Trophoblast cell (in vitro differentiated cells and primary cell): Measurements from ENCODE around the gene PRR27.

ENCODE experiments used
- DNase-seq, 2 donors: peaks; one replicate each; pipeline ENCODE4 v3.0.0-alpha.2; 2016
- H2AFZ ChIP-seq: 2 replicates; pipeline ENCODE4 v1.6.1; 2013; ENCODE audit warnings: low read length, moderate library complexity, mild to moderate bottlenecking; ENCODE audit not compliant: insufficient read depth, poor library complexity
- H2AK5ac ChIP-seq: 2 replicates; pipeline ENCODE4 v1.6.1; 2013; ENCODE audit warnings: mild to moderate bottlenecking, low read length
- H2BK120ac ChIP-seq: 2 replicates; pipeline ENCODE4 v1.6.1; 2013; ENCODE audit warnings: low read length, mild to moderate bottlenecking, moderate library complexity; ENCODE audit not compliant: insufficient read depth, poor library complexity
- H2BK12ac ChIP-seq: 2 replicates; pipeline ENCODE4 v1.6.1; 2013; ENCODE audit warnings: mild to moderate bottlenecking, low read length, moderate library complexity
- H2BK5ac ChIP-seq: 2 replicates; pipeline ENCODE4 v1.6.1; 2013; ENCODE audit warnings: low read length, low read depth, moderate library complexity, mild to moderate bottlenecking; ENCODE audit not compliant: poor library complexity
- H3K14ac ChIP-seq: 2 replicates; pipeline ENCODE4 v1.6.1; 2013; ENCODE audit warnings: mild to moderate bottlenecking, low read length
- H3K18ac ChIP-seq: 2 replicates; pipeline ENCODE4 v1.6.1; 2013; ENCODE audit warnings: mild to moderate bottlenecking, low read length
- H3K23ac ChIP-seq: 2 replicates; pipeline ENCODE4 v1.6.1; 2013; ENCODE audit warnings: low read length
- H3K27ac ChIP-seq: 2 replicates; pipeline ENCODE4 v1.5.1; 2013; ENCODE audit warnings: low read depth, mild to moderate bottlenecking, inconsistent platforms, low read length, moderate library complexity
- H3K27me3 ChIP-seq: 2 replicates; pipeline ENCODE4 v1.6.1; 2013; ENCODE audit warnings: inconsistent platforms, mild to moderate bottlenecking, low read length, moderate library complexity; ENCODE audit not compliant: insufficient read depth
- H3K36me3 ChIP-seq, 2 experiments: 1 replicate in 1 of 2; 2 replicates in 1 of 2; pipeline ENCODE4 v1.6.1; 2013; ENCODE audit warnings: low read length in 2 of 2, mild to moderate bottlenecking in 2 of 2, moderate library complexity in 1 of 2; ENCODE audit not compliant: insufficient read depth in 2 of 2, control insufficient read depth in 1 of 2
- H3K4ac ChIP-seq: 2 replicates; pipeline ENCODE4 v1.6.1; 2013; ENCODE audit warnings: low read depth, mild to moderate bottlenecking, low read length, moderate library complexity
- H3K4me1 ChIP-seq, 2 experiments: 1 replicate in 1 of 2; 2 replicates in 1 of 2; pipeline ENCODE4 v1.6.1; 2013; ENCODE audit warnings: low read length in 2 of 2, mild to moderate bottlenecking in 2 of 2, moderate library complexity in 1 of 2; ENCODE audit not compliant: insufficient read depth in 2 of 2, control insufficient read depth in 1 of 2
- H3K4me2 ChIP-seq: 2 replicates; pipeline ENCODE4 v1.6.1; 2013; ENCODE audit warnings: inconsistent platforms, mild to moderate bottlenecking, low read length, moderate library complexity
- H3K4me3 ChIP-seq: 2 replicates; pipeline ENCODE4 v1.5.1; 2013; ENCODE audit warnings: mild to moderate bottlenecking, low read depth, low read length, inconsistent platforms
- H3K79me1 ChIP-seq: one replicate; pipeline ENCODE4 v1.6.1; 2013; ENCODE audit warnings: low read length
- H3K79me2 ChIP-seq: 2 replicates; pipeline ENCODE4 v1.6.1; 2013; ENCODE audit warnings: low read length, mild to moderate bottlenecking; ENCODE audit not compliant: control insufficient read depth, insufficient read depth, poor library complexity
- H3K9ac ChIP-seq: 2 replicates; pipeline ENCODE4 v1.6.1; 2013; ENCODE audit warnings: mild to moderate bottlenecking, low read length
- H3K9me3 ChIP-seq: 2 replicates; pipeline ENCODE4 v1.6.1; 2013; ENCODE audit warnings: low read depth, mild to moderate bottlenecking, control low read depth, inconsistent platforms, low read length; ENCODE audit not compliant: insufficient read depth
- H4K12ac ChIP-seq: 2 replicates; pipeline ENCODE4 v1.6.1; 2013; ENCODE audit warnings: low read depth, mild to moderate bottlenecking, low read length, moderate library complexity
- H4K8ac ChIP-seq: 2 replicates; pipeline ENCODE4 v1.6.1; 2013; ENCODE audit warnings: low read depth, mild to moderate bottlenecking, low read length, moderate library complexity
- H4K91ac ChIP-seq: one replicate; pipeline ENCODE4 v1.6.1; 2013; ENCODE audit warnings: low read depth, mild to moderate bottlenecking, low read length, moderate library complexity
- WGBS: extraction: QIAGEN DNeasy Blood & Tissue Kit; methylation state at CpG from one replicate; pipeline ENCODE4 v1.1.7; 2013; ENCODE audit warnings: missing lambda C conversion rate; ENCODE audit not compliant: insufficient read length, insufficient coverage; ENCODE audit errors: extremely low coverage; 5-methylcytosine and 5-hydroxymethylcytosine counted together

The PRR27 gene

GRCh38 chr4:70120323-70120722 lies 33.7 kb upstream of the PRR27 start:
- Histone ChIP-seq H2BK120ac (no peak overlapping the region), H2AFZ (no peak overlapping the region), H2BK12ac (no peak overlapping the region), H3K4me2 (no peak overlapping the region), H4K8ac (no peak overlapping the region), H3K79me2 (no peaks in the 10 kb centered on the region), H3K18ac (no peak overlapping the region), H2BK5ac (no peak overlapping the region), H3K9me3 (no peaks in the 10 kb centered on the region), H4K91ac (no peak overlapping the region), H3K27ac (no peak overlapping the region), H3K23ac (no peak overlapping the region), H3K4me3 (no peak overlapping the region), H3K27me3 (no peaks in the 10 kb centered on the region), H3K9ac (no peak overlapping the region), H3K36me3 (no peaks in the 10 kb centered on the region), H3K79me1 (no peaks in the 10 kb centered on the region), H2AK5ac (no peak overlapping the region), H3K4ac (no peak overlapping the region), H4K12ac (no peak overlapping the region), H3K4me1 (no peaks in the 10 kb centered on the region), H3K14ac (no peak overlapping the region)
- no peak for DNase-seq
- WGBS, result no CpG with 5 or more reads among the region's 1 CpG

GRCh38 chr4:70133473-70133872 lies 20.6 kb upstream of the PRR27 start:
- no peak overlapping the region for H4K12ac ChIP-seq
- no peaks in the 10 kb centered on the region for H3K4me1 ChIP-seq
- no peak overlapping the region for H4K91ac ChIP-seq
- no peak overlapping the region for H3K18ac ChIP-seq
- H3K79me1 ChIP-seq, result no peaks in the 10 kb centered on the region
- H3K23ac ChIP-seq, result no peak overlapping the region
- H3K79me2 ChIP-seq, result no peaks in the 10 kb centered on the region
- H3K27ac ChIP-seq, result no peak overlapping the region
- H3K14ac ChIP-seq, result no peak overlapping the region
- no peaks in the 10 kb centered on the region for H3K36me3 ChIP-seq
- H2BK12ac ChIP-seq, result no peak overlapping the region
- H3K4me3 ChIP-seq, result no peak overlapping the region
- no peaks in the 10 kb centered on the region for H3K27me3 ChIP-seq
- no peak overlapping the region for H2AFZ ChIP-seq
- H2BK5ac ChIP-seq, result no peak overlapping the region
- no peak overlapping the region for H3K9ac ChIP-seq
- WGBS, result no CpG with 5 or more reads among the region's 15 CpGs
- no peak overlapping the region for H3K4ac ChIP-seq
- no peaks in the 10 kb centered on the region for H3K9me3 ChIP-seq
- no peak overlapping the region for H4K8ac ChIP-seq
- H2BK120ac ChIP-seq, result no peak overlapping the region
- H3K4me2 ChIP-seq, result no peak overlapping the region
- DNase-seq, result peak; percentile 0 to 28
- H2AK5ac ChIP-seq, result no peak overlapping the region

- H3K18ac ChIP-seq, result no peak overlapping the region
- peak overlapping the region; percentile 20 for H3K4me2 ChIP-seq
- no peaks in the 10 kb centered on the region for H3K9me3 ChIP-seq
- no peak overlapping the region for H3K9ac ChIP-seq
- H3K23ac ChIP-seq, result no peak overlapping the region
- WGBS, result no CpG with 5 or more reads among the region's 3 CpGs
- no peaks in the 10 kb centered on the region for H3K27me3 ChIP-seq
- H2AK5ac ChIP-seq, result no peak overlapping the region
- no peaks in the 10 kb centered on the region for H3K79me2 ChIP-seq
- no peaks in the 10 kb centered on the region for H3K79me1 ChIP-seq
- no peak overlapping the region for H2BK5ac ChIP-seq
- H4K91ac ChIP-seq, result no peak overlapping the region
- no peak overlapping the region for H4K8ac ChIP-seq
- H3K36me3 ChIP-seq, result no peaks in the 10 kb centered on the region
- H4K12ac ChIP-seq, result no peak overlapping the region
- no peak overlapping the region for H3K4ac ChIP-seq
- no peak overlapping the region for H2BK120ac ChIP-seq
- no peak overlapping the region for H3K27ac ChIP-seq
- no peak for DNase-seq
- no peak overlapping the region for H3K4me3 ChIP-seq
- no peak overlapping the region for H3K14ac ChIP-seq
- H2BK12ac ChIP-seq, result no peak overlapping the region
- H2AFZ ChIP-seq, result no peak overlapping the region
- H3K4me1 ChIP-seq, result no peaks in the 10 kb centered on the region
Observed at GRCh38 chr4:70138751-70139150, 15.3 kb upstream of the PRR27 start.

- Histone ChIP-seq H3K4me1 (no peaks in the 10 kb centered on the region), H3K27ac (no peak overlapping the region), H3K36me3 (no peaks in the 10 kb centered on the region), H3K79me2 (no peaks in the 10 kb centered on the region), H2AFZ (no peak overlapping the region), H3K4me3 (no peak overlapping the region), H3K4ac (no peak overlapping the region), H3K27me3 (no peaks in the 10 kb centered on the region), H3K9ac (no peak overlapping the region), H2BK120ac (no peak overlapping the region), H3K18ac (no peak overlapping the region), H2BK5ac (no peak overlapping the region), H4K91ac (no peak overlapping the region), H2AK5ac (no peak overlapping the region), H3K4me2 (no peak overlapping the region), H3K23ac (no peak overlapping the region), H4K12ac (no peak overlapping the region), H3K14ac (no peak overlapping the region), H3K9me3 (no peaks in the 10 kb centered on the region), H4K8ac (no peak overlapping the region), H3K79me1 (no peaks in the 10 kb centered on the region), H2BK12ac (no peak overlapping the region)
- no peak for DNase-seq
- no CpG with 5 or more reads among the region's 3 CpGs for WGBS
Observed at GRCh38 chr4:70151271-70151670, 2.8 kb upstream of the PRR27 start.
